ENCODE results near the gene MYCBP. TPM values are rescaled to one million over a fixed set of nuclear protein-coding genes. Genes with fewer than 3 reads are reported as not detected.
A peak's percentile ranks its signal among the peaks of the same experiment; 100 is the strongest.

The MYCBP gene
- total and polyA plus RNA-seq, 2 experiments from 2014 or later, result 14.7 to 33.9 TPM

DNA sequence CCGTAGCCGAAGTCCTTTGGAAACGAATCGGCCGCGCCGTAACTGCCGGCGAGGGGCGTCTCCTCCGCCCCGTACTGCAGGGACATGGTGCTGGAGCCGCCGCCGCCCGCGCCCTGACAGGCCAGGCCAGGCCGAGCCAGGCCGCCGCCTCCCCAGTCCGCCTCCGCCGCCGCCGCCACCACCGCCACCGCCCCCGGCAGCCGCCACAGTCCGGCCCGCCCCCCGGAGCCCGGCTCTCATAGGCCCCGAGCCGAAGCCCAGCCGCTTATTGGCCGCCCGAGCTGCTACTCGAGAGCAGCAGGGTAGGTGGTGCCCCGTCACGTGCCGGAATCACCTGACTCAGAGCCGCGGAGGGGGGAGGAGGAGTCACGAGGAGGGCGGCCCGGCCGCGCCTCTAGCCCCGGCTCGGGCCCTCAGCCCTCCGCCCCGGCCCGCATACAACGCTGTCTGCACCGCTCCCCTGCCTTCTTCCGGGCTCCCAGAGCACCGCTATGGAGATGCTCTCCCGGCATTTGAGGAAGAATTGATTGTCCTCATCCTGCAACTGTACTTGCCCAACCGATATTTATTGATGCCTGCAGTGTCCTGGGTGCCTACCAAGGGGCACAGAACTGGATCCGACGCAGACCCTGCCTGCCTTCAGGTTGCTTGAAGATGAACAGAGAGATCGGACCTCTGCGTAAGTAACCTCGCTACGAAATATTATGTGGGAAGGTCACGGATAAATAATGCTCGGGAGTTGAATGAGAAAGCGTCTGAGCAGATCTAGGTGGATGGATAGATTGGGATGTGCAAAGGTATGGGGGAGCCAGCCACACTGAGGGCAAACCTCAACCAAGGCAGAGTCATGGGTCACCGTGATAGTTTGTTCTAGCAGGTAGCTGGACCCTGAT lies 13.3 kb downstream of the MYCBP start, which contains the start of gene RRAGC:
RRAGC (minus strand) TSS at position 212 of the 893 bp plus-strand sequence; CDS start at position 86, 126 bp downstream.
- H3K9me3 ChIP-seq (ENCODE audit: low read depth), result no peaks in the 10 kb centered on the region
- H3K79me2 ChIP-seq, result peaks cover 87% of the 10 kb centered on the region
- TF ChIP-seq, protein P1, sequence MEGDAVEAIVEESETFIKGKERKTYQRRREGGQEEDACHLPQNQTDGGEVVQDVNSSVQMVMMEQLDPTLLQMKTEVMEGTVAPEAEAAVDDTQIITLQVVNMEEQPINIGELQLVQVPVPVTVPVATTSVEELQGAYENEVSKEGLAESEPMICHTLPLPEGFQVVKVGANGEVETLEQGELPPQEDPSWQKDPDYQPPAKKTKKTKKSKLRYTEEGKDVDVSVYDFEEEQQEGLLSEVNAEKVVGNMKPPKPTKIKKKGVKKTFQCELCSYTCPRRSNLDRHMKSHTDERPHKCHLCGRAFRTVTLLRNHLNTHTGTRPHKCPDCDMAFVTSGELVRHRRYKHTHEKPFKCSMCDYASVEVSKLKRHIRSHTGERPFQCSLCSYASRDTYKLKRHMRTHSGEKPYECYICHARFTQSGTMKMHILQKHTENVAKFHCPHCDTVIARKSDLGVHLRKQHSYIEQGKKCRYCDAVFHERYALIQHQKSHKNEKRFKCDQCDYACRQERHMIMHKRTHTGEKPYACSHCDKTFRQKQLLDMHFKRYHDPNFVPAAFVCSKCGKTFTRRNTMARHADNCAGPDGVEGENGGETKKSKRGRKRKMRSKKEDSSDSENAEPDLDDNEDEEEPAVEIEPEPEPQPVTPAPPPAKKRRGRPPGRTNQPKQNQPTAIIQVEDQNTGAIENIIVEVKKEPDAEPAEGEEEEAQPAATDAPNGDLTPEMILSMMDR (IDR thresholded peaks at IDR 0.05; ENCODE audit: poor library complexity), result no peak
- TF ChIP-seq EZH2 (IDR thresholded peaks at IDR 0.05; ENCODE audit: borderline replicate concordance), result no peak
- TF ChIP-seq EZH2phosphoT487 (IDR thresholded peaks at IDR 0.05; ENCODE audit: low read depth, severe bottlenecking, unreplicated experiment), result no peak
- H3K27ac ChIP-seq, result peak within 1 kb of the TSS; percentile 91
- H3K4me2 ChIP-seq, result peak within 1 kb of the TSS; percentile 92
- no peaks in the 10 kb centered on the region for H3K27me3 ChIP-seq
- peak within 1 kb of the TSS; percentile 70 for H2AFZ ChIP-seq
- peak within 1 kb of the TSS; percentile 77 for H3K4me3 ChIP-seq
- peak; percentile 99 for DNase-seq (ENCODE audit: low spot score)
- no peaks in the 10 kb centered on the region for H3K9me2 ChIP-seq (replicated peaks; ENCODE audit: insufficient read depth)
- peaks cover 41% of the 10 kb centered on the region for H4K20me1 ChIP-seq (ENCODE audit: insufficient read depth, poor library complexity, severe bottlenecking)
- under 1% methylated on average over 27 of the region's 70 CpGs for WGBS (ENCODE audit: low lambda C conversion rate, missing lambda C conversion rate)
- H3K4me1 ChIP-seq (ENCODE audit: insufficient read depth), result peaks cover 23% of the 10 kb centered on the region
- no peaks in the 10 kb centered on the region for H3K36me3 ChIP-seq (replicated peaks; ENCODE audit: insufficient read depth, low read depth)

DNA sequence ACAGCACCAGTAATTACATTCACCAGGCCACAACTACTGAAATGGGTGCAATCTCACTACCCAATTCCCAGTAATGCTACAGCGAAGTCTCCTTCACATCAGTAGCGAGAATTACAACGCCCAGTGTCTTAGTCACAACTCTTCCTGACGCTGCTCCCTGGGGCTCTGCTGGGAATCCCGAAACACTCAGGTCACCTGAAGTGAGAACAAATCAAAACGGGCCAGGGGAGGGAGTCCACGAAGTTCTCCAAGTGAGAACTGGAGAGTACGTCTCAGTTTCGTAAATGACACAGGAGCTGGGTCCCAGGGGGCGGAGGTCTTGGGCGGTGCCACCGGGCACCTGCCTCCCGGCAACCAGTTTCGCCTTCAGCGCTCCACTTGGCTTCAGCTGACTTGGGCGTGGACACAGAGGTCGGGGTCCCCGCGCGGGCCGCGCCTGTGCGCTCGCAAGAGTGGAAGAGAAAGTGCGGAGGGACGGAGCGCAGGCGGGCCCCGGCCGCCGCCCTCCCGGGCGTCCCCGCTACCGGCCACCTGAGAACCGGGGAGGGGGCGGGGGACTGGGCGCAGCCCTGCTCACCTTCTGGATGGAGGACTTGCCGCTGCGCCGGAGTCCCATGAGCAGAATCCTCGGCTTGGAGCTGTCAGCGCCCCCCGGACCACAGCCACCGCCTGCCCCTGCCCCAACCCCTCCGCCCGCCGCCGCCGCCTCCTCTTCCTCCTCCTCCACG lies 14.2 kb downstream of the MYCBP start:
- Histone ChIP-seq H3K9me2 (replicated peaks; ENCODE audit: insufficient read depth) (no peaks in the 10 kb centered on the region), H4K20me1 (ENCODE audit: insufficient read depth, poor library complexity, severe bottlenecking) (peaks cover 42% of the 10 kb centered on the region), H3K4me2 (peak overlapping the region; percentile 92), H3K4me3 (peak overlapping the region; percentile 77), H3K36me3 (replicated peaks; ENCODE audit: insufficient read depth, low read depth) (no peaks in the 10 kb centered on the region), H3K79me2 (peaks cover 87% of the 10 kb centered on the region), H3K4me1 (ENCODE audit: insufficient read depth) (peaks cover 23% of the 10 kb centered on the region), H3K27me3 (no peaks in the 10 kb centered on the region), H3K27ac (peak overlapping the region; percentile 91), H3K9me3 (ENCODE audit: low read depth) (no peaks in the 10 kb centered on the region), H2AFZ (peak overlapping the region; percentile 57)
- TF ChIP-seq EZH2phosphoT487 (IDR thresholded peaks at IDR 0.05; ENCODE audit: low read depth, severe bottlenecking, unreplicated experiment) (no peak), EZH2 (IDR thresholded peaks at IDR 0.05; ENCODE audit: borderline replicate concordance) (no peak)
- TF ChIP-seq, protein P1 (IDR thresholded peaks at IDR 0.05; ENCODE audit: poor library complexity), result no peak
- DNase-seq (ENCODE audit: low spot score), result peak; percentile 77
- WGBS (ENCODE audit: low lambda C conversion rate, missing lambda C conversion rate), result under 1% methylated on average over 21 of the region's 51 CpGs

DNA sequence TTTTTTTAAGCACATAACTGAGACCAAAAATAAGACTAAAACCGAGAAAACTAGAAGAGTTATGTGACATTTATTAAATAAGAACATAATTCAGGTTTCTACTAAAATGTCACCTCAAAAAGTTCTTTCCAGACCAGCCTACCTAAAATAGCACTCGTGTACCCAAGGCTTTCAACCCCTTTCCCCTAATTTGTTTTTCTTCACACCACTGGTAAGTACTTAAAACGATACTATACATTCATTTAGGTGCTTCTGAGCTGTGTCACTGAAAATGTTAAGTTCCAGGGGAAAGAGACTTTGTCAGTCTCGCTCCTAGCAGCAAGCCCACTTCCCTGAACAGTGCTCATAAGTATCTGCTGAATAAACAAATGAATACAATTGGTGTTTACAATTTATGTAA lies 20.4 kb downstream of the MYCBP start:
- 95% methylated on average over 4 of the region's 4 CpGs for WGBS (ENCODE audit: low lambda C conversion rate, missing lambda C conversion rate)

More for the DNA sequence above, 20.4 kb downstream of the MYCBP start:
- Histone ChIP-seq H3K4me3 (no peak overlapping the region), H3K9me3 (ENCODE audit: low read depth) (no peaks in the 10 kb centered on the region), H3K36me3 (replicated peaks; ENCODE audit: insufficient read depth, low read depth) (peaks cover 4% of the 10 kb centered on the region), H3K4me1 (ENCODE audit: insufficient read depth) (peaks cover 7% of the 10 kb centered on the region), H3K9me2 (replicated peaks; ENCODE audit: insufficient read depth) (no peaks in the 10 kb centered on the region), H3K79me2 (peaks cover 57% of the 10 kb centered on the region), H4K20me1 (ENCODE audit: insufficient read depth, poor library complexity, severe bottlenecking) (peaks cover 45% of the 10 kb centered on the region), H3K4me2 (no peak overlapping the region), H3K27me3 (no peaks in the 10 kb centered on the region), H3K27ac (no peak overlapping the region), H2AFZ (no peak overlapping the region)
- TF ChIP-seq EZH2 (IDR thresholded peaks at IDR 0.05; ENCODE audit: borderline replicate concordance) (no peak), EZH2phosphoT487 (IDR thresholded peaks at IDR 0.05; ENCODE audit: low read depth, severe bottlenecking, unreplicated experiment) (no peak)
- TF ChIP-seq, protein P1 (IDR thresholded peaks at IDR 0.05; ENCODE audit: poor library complexity), result no peak
- DNase-seq (ENCODE audit: low spot score), result no peak

Data from hepatocyte (in vitro differentiated cells).